ENCODE measurements around the gene AFG1L.

DNA sequence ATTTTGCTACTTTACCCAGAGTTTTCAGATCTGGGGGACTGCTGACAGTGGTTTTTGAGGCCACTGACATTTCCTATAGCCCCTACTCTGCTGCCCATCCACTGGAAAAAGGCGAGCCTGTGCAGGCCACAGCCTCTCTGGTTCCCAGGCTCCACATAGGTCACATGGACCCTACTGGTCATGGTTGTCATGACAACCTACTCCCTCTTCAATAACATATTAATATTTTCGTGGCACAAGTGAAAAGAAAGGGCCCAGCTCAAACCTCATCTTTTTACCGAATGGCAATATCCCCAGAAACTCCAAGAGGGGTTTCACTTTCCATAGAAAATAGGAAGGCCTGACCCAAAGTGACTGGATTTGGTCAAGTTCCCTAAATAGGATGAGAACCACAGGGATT lies 254.9 kb downstream of the AFG1L start:
- no peak for TF ChIP-seq POLR2AphosphoS5 (IDR thresholded peaks at IDR 0.05; ENCODE audit: low read depth, low read length)
- no peak for TF ChIP-seq TAF1 (IDR thresholded peaks at IDR 0.05; ENCODE audit: borderline replicate concordance, low read depth, low read length)
- TF ChIP-seq POLR2A (IDR thresholded peaks at IDR 0.05; ENCODE audit: low read depth, low read length), result no peak
